ENCODE measurements around the gene NELL1. TPM values are rescaled to one million over a fixed set of nuclear protein-coding genes. Genes with fewer than 3 reads are reported as not detected.

Gene NELL1
- total and polyA plus RNA-seq, 2 experiments from 2014 or later, result 1.6 TPM; not detected in 1

DNA sequence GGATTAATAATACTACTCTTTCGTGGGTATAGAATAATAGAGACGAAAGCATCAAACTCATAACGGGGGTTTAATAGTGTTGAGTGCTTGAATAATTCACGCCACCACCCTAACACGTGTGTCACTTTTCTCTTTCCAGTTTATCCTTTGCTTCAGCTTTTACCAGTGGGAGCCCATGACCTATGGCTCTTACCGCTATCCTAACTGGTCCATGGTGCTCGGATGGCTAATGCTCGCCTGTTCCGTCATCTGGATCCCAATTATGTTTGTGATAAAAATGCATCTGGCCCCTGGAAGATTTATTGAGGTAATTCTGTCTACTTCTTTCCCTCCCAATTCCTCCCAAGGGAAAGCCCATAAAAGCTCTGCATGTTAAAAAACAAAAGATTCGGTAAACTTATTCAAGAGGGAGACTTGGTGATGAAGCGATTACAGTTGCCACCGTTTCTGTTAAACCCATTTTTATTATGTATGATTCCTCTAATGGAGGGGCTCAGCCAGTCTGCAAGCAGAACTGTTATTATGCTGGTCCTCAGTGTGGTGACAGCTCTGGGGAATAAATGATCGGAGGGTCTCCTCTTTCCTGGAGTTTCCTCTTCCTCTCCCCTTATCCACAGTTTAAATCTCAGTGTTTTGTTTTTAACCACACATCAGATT is 17.1 kb upstream of the NELL1 start (continued):
- TF ChIP-seq ZNF462 (CRISPR knock-in tag; IDR thresholded peaks at IDR 0.05), result no peak
- no peak for TF ChIP-seq ZNF114 (CRISPR knock-in tag; IDR thresholded peaks at IDR 0.05)
- no peak for TF ChIP-seq STAT1 (IDR thresholded peaks at IDR 0.05; ENCODE audit: unreplicated experiment)
- TF ChIP-seq POLR2AphosphoS5 (IDR thresholded peaks at IDR 0.05; ENCODE audit: low read depth), result no peak
- TF ChIP-seq JUNB (IDR thresholded peaks at IDR 0.05; ENCODE audit: unreplicated experiment), result no peak
- no peak for TF ChIP-seq ZNF331 (CRISPR knock-in tag; IDR thresholded peaks at IDR 0.05; ENCODE audit: low read depth)
- TF ChIP-seq NANOG (IDR thresholded peaks at IDR 0.05; ENCODE audit: borderline replicate concordance), result no peak
- TF ChIP-seq CREB1 (CRISPR knock-in tag; IDR thresholded peaks at IDR 0.05; ENCODE audit: low read depth), result no peak

DNA sequence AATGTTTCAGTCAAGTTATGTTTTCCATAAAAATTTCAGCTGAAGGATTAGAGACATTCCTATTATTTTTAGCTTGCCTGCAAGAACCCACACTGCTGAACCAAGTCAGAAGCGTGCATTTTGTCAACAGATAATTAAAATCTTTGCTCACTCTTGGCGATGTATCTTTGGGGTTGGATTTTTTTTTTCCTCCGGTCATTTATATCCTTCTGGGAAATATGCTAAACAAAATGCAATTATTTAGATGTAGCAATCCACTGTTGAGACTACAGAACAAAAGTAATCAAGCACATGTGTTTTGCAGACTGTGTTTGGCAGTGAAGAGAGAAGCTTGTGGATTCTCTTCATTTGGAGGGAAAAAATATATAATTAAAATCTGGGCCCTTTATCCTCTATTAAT is 15.3 kb upstream of the NELL1 start:
- H3K27me3 Mint-ChIP-seq (ENCODE audit: insufficient read depth, low read depth, poor library complexity), result peaks cover 2% of the 10 kb centered on the region
- H2AFZ ChIP-seq, result no peak overlapping the region
- TF ChIP-seq ZNF462 (CRISPR knock-in tag; IDR thresholded peaks at IDR 0.05) (no peak), EZH2phosphoT487 (IDR thresholded peaks at IDR 0.05; ENCODE audit: unreplicated experiment) (no peak), ZNF114 (CRISPR knock-in tag; IDR thresholded peaks at IDR 0.05) (no peak), NANOG (IDR thresholded peaks at IDR 0.05; ENCODE audit: borderline replicate concordance) (no peak), JUNB (IDR thresholded peaks at IDR 0.05; ENCODE audit: unreplicated experiment) (no peak)

More for the DNA sequence above, 15.3 kb upstream of the NELL1 start:
- Mint-ChIP-seq H3K27ac (no peak overlapping the region), H3K36me3 (ENCODE audit: low read depth) (no peaks in the 10 kb centered on the region), H3K9me3 (no peaks in the 10 kb centered on the region), H3K4me3 (no peak overlapping the region), H3K4me1 (peaks cover 20% of the 10 kb centered on the region)
- peaks cover 15% of the 10 kb centered on the region for H3K4me1 ChIP-seq (ENCODE audit: insufficient read depth)
- no peak for ATAC-seq
- no peaks in the 10 kb centered on the region for H3K79me2 ChIP-seq (replicated peaks; ENCODE audit: insufficient read depth)
- DNase-seq (ENCODE audit: low spot score), result no peak
- H4K20me1 ChIP-seq (replicated peaks; ENCODE audit: insufficient read depth), result no peaks in the 10 kb centered on the region
- no peaks in the 10 kb centered on the region for H3K27me3 ChIP-seq (ENCODE audit: insufficient read depth)
- H3K4me3 ChIP-seq, result no peak overlapping the region
- no peaks in the 10 kb centered on the region for H3F3A ChIP-seq (replicated peaks; ENCODE audit: low read depth)
- no peaks in the 10 kb centered on the region for H3K9me2 ChIP-seq (ENCODE audit: insufficient read depth)
- no peak overlapping the region for H3K27ac ChIP-seq (ENCODE audit: low read depth)
- H3K4me2 ChIP-seq, result no peak overlapping the region
- no peaks in the 10 kb centered on the region for H3K36me3 ChIP-seq (ENCODE audit: insufficient read depth)

Data from GM23338 (cell line).